Upper lobe of right lung (tissue), 1 donor: ENCODE data around the gene OPCML. TPM values are rescaled to one million over a fixed set of nuclear protein-coding genes. Genes with fewer than 3 reads are reported as not detected.

Experiments
- ATAC-seq: fragments of 200-7000 bp; cut with Tn5 transposase; one replicate; pipeline ENCODE4 v1.9.1; 2020; ENCODE audit warnings: mild to moderate bottlenecking, moderate library complexity
- DNase-seq: peaks from one replicate; pipeline ENCODE4 v3.0.0-alpha.2; 2020
- H3K27ac ChIP-seq: fragments of 200-600 bp; one replicate; pipeline ENCODE4 v1.8.0; 2022
- H3K27me3 ChIP-seq: fragments of 200-600 bp; one replicate; pipeline ENCODE4 v1.8.0; 2022; ENCODE audit warnings: mild to moderate bottlenecking
- H3K36me3 ChIP-seq: fragments of 200-600 bp; one replicate; pipeline ENCODE4 v1.8.0; 2022
- H3K4me1 ChIP-seq: fragments of 200-600 bp; one replicate; pipeline ENCODE4 v1.8.0; 2022
- H3K4me3 ChIP-seq: fragments of 200-600 bp; one replicate; pipeline ENCODE4 v1.8.0; 2022; ENCODE audit warnings: mild to moderate bottlenecking
- H3K9me3 ChIP-seq: fragments of 200-600 bp; one replicate; pipeline ENCODE4 v1.8.0; 2022
- intact Hi-C: fragments of 100-400 bp; cut with DNase I; formaldehyde crosslinking; loops from one replicate; pipeline ENCODE4 v1.11.0; 2022
- total RNA-seq: library from RNA; stranded (reverse); fragmentation: NEBNext Ultra II Directional; extraction: Animal tissue kit (Norgen Biotek cat#: 25700); gene quantifications from one replicate; pipeline ENCODE4 v1.2.1, GENCODE V29; 2021
- TF ChIP-seq, protein P1 (sequence below): fragments of 200-600 bp; IDR thresholded peaks from one replicate; pipeline ENCODE4 v1.8.0; 2022; ENCODE audit warnings: antibody characterized with exemption
- donor health status: DM: no; HTN: yes; CAD: no; lungs with severe emphysema.

OPCML gene
- total RNA-seq, 1 donor from 2014 or later, result not detected

DNA sequence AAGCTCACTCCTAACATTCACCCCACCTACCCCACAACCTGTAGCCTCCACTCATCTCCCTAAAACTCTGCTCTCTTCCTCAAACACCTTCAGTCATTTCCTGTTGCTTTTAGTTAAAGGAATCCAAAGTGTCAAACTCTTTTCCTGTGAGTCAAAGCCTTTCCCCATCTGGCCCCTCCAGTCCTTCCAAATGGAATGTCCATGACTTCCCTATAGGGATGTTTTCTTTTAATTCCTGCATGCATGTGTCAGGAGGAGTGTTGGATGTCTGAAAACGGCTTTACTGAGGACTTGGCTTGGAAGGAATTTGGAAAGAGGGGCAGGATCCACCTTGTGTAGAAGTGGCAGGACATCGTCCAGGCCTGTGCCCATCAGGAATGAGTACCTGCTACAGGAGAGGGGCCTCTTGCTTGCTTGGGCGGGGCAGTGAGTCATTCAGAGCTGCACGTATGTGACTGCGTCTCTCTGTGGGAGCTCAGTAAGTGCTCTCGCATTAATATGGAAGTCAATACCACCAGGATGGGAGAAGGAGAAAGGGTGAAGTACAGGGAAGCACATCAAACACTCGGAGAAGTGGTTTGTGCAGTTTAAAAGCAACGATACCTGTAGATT lies 491.9 kb downstream of the OPCML start:
- peak; percentile 45 for ATAC-seq
- no peaks in the 10 kb centered on the region for H3K4me1 ChIP-seq
- H3K36me3 ChIP-seq, result no peaks in the 10 kb centered on the region
- peaks cover 12% of the 10 kb centered on the region for H3K27me3 ChIP-seq
- intact Hi-C loops, result no loop called here
- no peak overlapping the region for H3K4me3 ChIP-seq
- no peaks in the 10 kb centered on the region for H3K9me3 ChIP-seq
- TF ChIP-seq, protein P1, sequence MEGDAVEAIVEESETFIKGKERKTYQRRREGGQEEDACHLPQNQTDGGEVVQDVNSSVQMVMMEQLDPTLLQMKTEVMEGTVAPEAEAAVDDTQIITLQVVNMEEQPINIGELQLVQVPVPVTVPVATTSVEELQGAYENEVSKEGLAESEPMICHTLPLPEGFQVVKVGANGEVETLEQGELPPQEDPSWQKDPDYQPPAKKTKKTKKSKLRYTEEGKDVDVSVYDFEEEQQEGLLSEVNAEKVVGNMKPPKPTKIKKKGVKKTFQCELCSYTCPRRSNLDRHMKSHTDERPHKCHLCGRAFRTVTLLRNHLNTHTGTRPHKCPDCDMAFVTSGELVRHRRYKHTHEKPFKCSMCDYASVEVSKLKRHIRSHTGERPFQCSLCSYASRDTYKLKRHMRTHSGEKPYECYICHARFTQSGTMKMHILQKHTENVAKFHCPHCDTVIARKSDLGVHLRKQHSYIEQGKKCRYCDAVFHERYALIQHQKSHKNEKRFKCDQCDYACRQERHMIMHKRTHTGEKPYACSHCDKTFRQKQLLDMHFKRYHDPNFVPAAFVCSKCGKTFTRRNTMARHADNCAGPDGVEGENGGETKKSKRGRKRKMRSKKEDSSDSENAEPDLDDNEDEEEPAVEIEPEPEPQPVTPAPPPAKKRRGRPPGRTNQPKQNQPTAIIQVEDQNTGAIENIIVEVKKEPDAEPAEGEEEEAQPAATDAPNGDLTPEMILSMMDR, result no peak
- no peak for DNase-seq
- no peak overlapping the region for H3K27ac ChIP-seq

DNA sequence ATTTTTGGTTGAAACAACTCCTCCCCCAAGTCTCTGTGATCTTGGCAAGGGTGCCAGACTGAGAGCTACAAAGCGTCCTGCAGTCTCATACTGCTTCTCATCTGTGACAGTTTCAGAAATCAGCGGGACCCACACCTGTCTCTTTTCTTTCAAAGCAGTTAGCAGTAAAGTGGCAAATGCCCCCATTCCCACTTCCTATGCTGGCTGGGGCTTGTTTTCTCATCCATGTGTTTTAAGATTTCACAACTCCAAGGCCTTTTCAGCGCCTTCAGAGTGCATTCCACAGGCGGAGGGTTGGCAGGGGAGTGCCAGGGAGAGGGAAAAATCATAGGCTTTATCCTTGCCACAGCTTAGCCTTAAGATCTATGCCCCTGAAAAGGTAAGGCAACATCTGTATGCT lies 493.5 kb downstream of the OPCML start:
- intact Hi-C loops, result no loop called here
- Histone ChIP-seq H3K4me1 (no peaks in the 10 kb centered on the region), H3K27ac (no peak overlapping the region), H3K9me3 (no peaks in the 10 kb centered on the region), H3K27me3 (peaks cover 12% of the 10 kb centered on the region), H3K36me3 (no peaks in the 10 kb centered on the region), H3K4me3 (no peak overlapping the region)
- DNase-seq (no peak), ATAC-seq (no peak)
- TF ChIP-seq, protein P1, result no peak

- H3K36me3 ChIP-seq, result no peaks in the 10 kb centered on the region
- no peak for DNase-seq
- no peak for ATAC-seq
- no peak overlapping the region for H3K4me3 ChIP-seq
- TF ChIP-seq, protein P1, result no peak
- intact Hi-C loops, result no loop called here
- no peak overlapping the region for H3K27ac ChIP-seq
- H3K9me3 ChIP-seq, result no peaks in the 10 kb centered on the region
- H3K27me3 ChIP-seq, result no peaks in the 10 kb centered on the region
- H3K4me1 ChIP-seq, result no peaks in the 10 kb centered on the region
Observed at GRCh38 chr11:133034929-133035328, 497.4 kb downstream of the OPCML start.

GRCh38 chr11:133029107-133029506 lies 503.2 kb downstream of the OPCML start:
- no peaks in the 10 kb centered on the region for H3K36me3 ChIP-seq
- no peaks in the 10 kb centered on the region for H3K4me1 ChIP-seq
- no peaks in the 10 kb centered on the region for H3K9me3 ChIP-seq
- ATAC-seq, result no peak
- no peak overlapping the region for H3K4me3 ChIP-seq
- H3K27me3 ChIP-seq, result no peaks in the 10 kb centered on the region
- H3K27ac ChIP-seq, result no peak overlapping the region
- DNase-seq, result no peak
- intact Hi-C loops, result no loop called here
- TF ChIP-seq, protein P1, result no peak

GRCh38 chr11:133026952-133027351 lies 505.3 kb downstream of the OPCML start:
- ATAC-seq, result no peak
- no peak overlapping the region for H3K27ac ChIP-seq
- no peaks in the 10 kb centered on the region for H3K4me1 ChIP-seq
- DNase-seq, result no peak
- intact Hi-C loops, result no loop called here
- no peak overlapping the region for H3K4me3 ChIP-seq
- TF ChIP-seq, protein P1, result no peak
- no peaks in the 10 kb centered on the region for H3K36me3 ChIP-seq
- peaks cover 8% of the 10 kb centered on the region for H3K27me3 ChIP-seq
- no peaks in the 10 kb centered on the region for H3K9me3 ChIP-seq

DNA sequence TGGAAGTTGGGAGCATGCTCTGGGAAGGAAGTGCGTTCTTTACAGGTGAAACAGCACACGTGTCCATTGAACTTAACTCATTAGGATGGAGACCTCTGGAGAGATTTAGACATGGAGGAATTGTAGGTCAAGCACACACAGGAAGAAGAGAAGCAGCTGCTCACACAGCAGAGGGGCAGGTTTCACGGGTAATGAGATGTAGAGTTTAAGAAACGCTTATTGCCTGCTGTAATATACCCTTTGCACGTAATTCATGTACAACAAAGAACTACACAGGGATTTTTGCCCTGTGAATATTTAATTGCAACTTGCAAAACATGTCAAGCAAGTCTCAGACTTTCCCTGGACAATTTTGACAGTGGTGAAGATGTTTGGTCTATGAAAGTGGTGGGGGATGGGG lies 508.0 kb downstream of the OPCML start:
- peaks cover 8% of the 10 kb centered on the region for H3K27me3 ChIP-seq

More for the DNA sequence above, 508.0 kb downstream of the OPCML start:
- H3K4me1 ChIP-seq, result no peaks in the 10 kb centered on the region
- H3K36me3 ChIP-seq, result no peaks in the 10 kb centered on the region
- DNase-seq, result no peak
- TF ChIP-seq, protein P1, result no peak
- no peak overlapping the region for H3K27ac ChIP-seq
- intact Hi-C loops, result no loop called here
- ATAC-seq, result no peak
- no peaks in the 10 kb centered on the region for H3K9me3 ChIP-seq
- H3K4me3 ChIP-seq, result no peak overlapping the region
